GM23248 (cell line): ENCODE results near the gene LDHAL6A. TPM values are rescaled to one million over a fixed set of nuclear protein-coding genes. Genes with fewer than 3 reads are reported as not detected.

ENCODE experiments used
- DNase-seq: peaks from one replicate; pipeline ENCODE4 v3.0.0-alpha.2; 2015
- H2AFZ ChIP-seq: fragments of 200-600 bp; sonication (generic); 2 replicates; pipeline ENCODE4 v1.6.1; 2016; ENCODE audit warnings: antibody characterized with exemption
- H3F3A ChIP-seq: fragments of 200-600 bp; sonication (generic); 2 replicates; pipeline ENCODE4 v1.6.1; 2016; ENCODE audit warnings: mild to moderate bottlenecking, antibody characterized with exemption, mixed run types; ENCODE audit not compliant: insufficient read depth
- H3K27ac ChIP-seq: fragments of 200-600 bp; sonication (generic); 2 replicates; pipeline ENCODE4 v1.5.1; 2016; ENCODE audit warnings: mild to moderate bottlenecking
- H3K27me3 ChIP-seq: fragments of 200-600 bp; sonication (generic); replicated peaks from 2 replicates; pipeline ENCODE4 v1.6.1; 2016; ENCODE audit warnings: mild to moderate bottlenecking; ENCODE audit not compliant: insufficient read depth
- H3K36me3 ChIP-seq: fragments of 200-600 bp; sonication (generic); 2 replicates; pipeline ENCODE4 v1.6.1; 2016; ENCODE audit warnings: low read depth, mild to moderate bottlenecking
- H3K4me1 ChIP-seq: fragments of 200-600 bp; sonication (generic); 2 replicates; pipeline ENCODE4 v1.6.1; 2016; ENCODE audit warnings: mild to moderate bottlenecking; ENCODE audit not compliant: insufficient read depth
- H3K4me2 ChIP-seq: fragments of 200-600 bp; sonication (generic); one replicate; pipeline ENCODE4 v1.6.1; 2016; ENCODE audit warnings: mild to moderate bottlenecking; ENCODE audit not compliant: unreplicated experiment
- H3K4me3 ChIP-seq: fragments of 200-600 bp; sonication (generic); 2 replicates; pipeline ENCODE4 v1.5.1; 2016; ENCODE audit warnings: mild to moderate bottlenecking
- H3K79me2 ChIP-seq: fragments of 200-600 bp; sonication (generic); 2 replicates; pipeline ENCODE4 v1.6.1; 2016; ENCODE audit warnings: mild to moderate bottlenecking; ENCODE audit not compliant: insufficient read depth
- H3K9ac ChIP-seq: fragments of 200-600 bp; sonication (generic); 2 replicates; pipeline ENCODE4 v1.6.1; 2016; ENCODE audit warnings: mild to moderate bottlenecking
- H3K9me2 ChIP-seq: fragments of 200-600 bp; sonication (generic); 2 replicates; pipeline ENCODE4 v1.6.1; 2016; ENCODE audit warnings: mixed run types, mild to moderate bottlenecking, moderate library complexity; ENCODE audit not compliant: insufficient read depth
- H3K9me3 ChIP-seq: fragments of 200-600 bp; sonication (generic); one replicate; pipeline ENCODE4 v1.6.1; 2017; ENCODE audit warnings: low read depth
- H4K20me1 ChIP-seq: fragments of 200-600 bp; sonication (generic); 2 replicates; pipeline ENCODE4 v1.6.0; 2016; ENCODE audit not compliant: insufficient read depth
- EZH2 ChIP-seq: fragments of 200-600 bp; sonication (generic); IDR thresholded peaks from 2 replicates; pipeline ENCODE4 v1.6.1; 2018; ENCODE audit warnings: antibody characterized with exemption, mild to moderate bottlenecking; ENCODE audit not compliant: insufficient read depth, poor library complexity, severe bottlenecking
- EZH2phosphoT487 ChIP-seq: fragments of 200-600 bp; sonication (generic); IDR thresholded peaks from 2 replicates; pipeline ENCODE4 v1.6.1; 2018; ENCODE audit warnings: antibody characterized with exemption, moderate library complexity, mild to moderate bottlenecking, low read depth; ENCODE audit not compliant: insufficient read depth
- WGBS, 2 experiments: methylation state at CpG; one replicate each; pipeline ENCODE4 v1.1.6; 2015 to 2017; ENCODE audit warnings: low lambda C conversion rate in 2 of 2, low coverage in 1 of 2; ENCODE audit errors: missing lambda C conversion rate in 2 of 2; 5-methylcytosine and 5-hydroxymethylcytosine counted together
- in situ Hi-C: fragments of 300-500 bp; cut with MboI; formaldehyde crosslinking; loops from 2 replicates; pipeline ENCODE4 v1.15.0; 2020
- polyA plus RNA-seq: library from polyadenylated mRNA; unstranded; fragments of >200 nt; fragmentation: Nextera tagmentation; extraction: Ambion mirVana; gene quantifications from 2 replicates; pipeline ENCODE4 v1.2.1, GENCODE V29; 2016
- total RNA-seq: library from RNA; depleted of rRNA; stranded (reverse); fragments of >200 nt; shearing (Covaris generic); gene quantifications from 2 replicates; pipeline ENCODE4 v1.2.3, GENCODE V29; 2014

The LDHAL6A gene
- total and polyA plus RNA-seq, 2 experiments from 2014 or later, result 0.09 TPM; not detected in 1

DNA sequence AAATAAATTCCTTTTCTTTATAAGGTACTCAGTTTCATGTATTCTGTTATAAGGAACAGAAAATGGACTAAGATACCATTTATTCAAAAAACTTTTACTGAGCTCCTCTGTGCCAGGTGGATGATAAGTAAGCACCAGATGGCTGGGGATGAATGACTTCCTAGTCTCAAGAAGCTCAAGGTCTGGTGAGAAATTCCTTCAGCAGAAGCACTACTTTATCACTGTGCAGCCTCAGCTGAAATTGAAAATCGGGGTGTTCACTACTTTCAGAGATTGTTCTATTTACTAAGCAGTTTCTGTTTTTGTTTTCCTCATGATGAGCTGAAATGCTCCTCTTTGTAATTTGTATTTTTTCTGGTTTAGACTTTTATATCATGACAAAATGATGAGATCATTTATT lies 7.8 kb downstream of the LDHAL6A start:
- in situ Hi-C loops, result no loop called here
- Histone ChIP-seq H3K4me2 (no peak overlapping the region), H3F3A (no peaks in the 10 kb centered on the region), H3K27me3 (no peaks in the 10 kb centered on the region), H3K27ac (no peak overlapping the region), H3K79me2 (no peaks in the 10 kb centered on the region), H3K9me2 (no peaks in the 10 kb centered on the region), H4K20me1 (no peaks in the 10 kb centered on the region; the same call in 1 of the 2 replicates), H3K4me3 (no peak overlapping the region), H3K9me3 (no peaks in the 10 kb centered on the region), H2AFZ (no peak overlapping the region), H3K4me1 (no peaks in the 10 kb centered on the region), H3K9ac (no peak overlapping the region), H3K36me3 (no peaks in the 10 kb centered on the region)
- TF ChIP-seq EZH2, result no peak
- no peak for TF ChIP-seq EZH2phosphoT487
- WGBS, 2 experiments, result 39 to 60% methylated on average over 1 of the region's 1 CpG
- DNase-seq, result no peak

DNA sequence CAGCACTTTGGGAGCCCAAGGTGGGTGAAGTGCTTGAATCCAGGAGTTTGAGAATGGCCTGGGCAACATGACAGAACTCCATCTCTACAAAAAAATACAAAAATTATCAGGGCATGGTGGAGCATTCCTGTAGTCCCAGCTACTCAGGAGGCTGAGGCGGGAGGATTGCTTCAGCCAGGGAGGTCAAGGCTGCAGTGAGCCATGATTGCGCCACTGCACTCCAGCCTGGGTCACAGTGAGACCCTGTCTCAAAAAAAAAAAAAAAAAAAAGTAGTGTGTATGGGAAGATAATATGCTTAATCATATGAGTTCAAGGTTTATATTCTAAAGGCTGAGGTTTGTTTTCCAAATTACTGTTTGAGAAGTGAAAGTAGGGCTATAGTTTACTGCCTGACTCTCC lies 10.7 kb downstream of the LDHAL6A start:
- no peaks in the 10 kb centered on the region for H3K36me3 ChIP-seq
- no peaks in the 10 kb centered on the region for H3F3A ChIP-seq
- DNase-seq, result no peak
- H3K4me1 ChIP-seq, result no peaks in the 10 kb centered on the region
- H3K9me2 ChIP-seq, result no peaks in the 10 kb centered on the region
- no peaks in the 10 kb centered on the region for H3K9me3 ChIP-seq
- WGBS, 2 experiments, result 100% methylated on average over 2 of the region's 2 CpGs
- H3K27me3 ChIP-seq, result no peaks in the 10 kb centered on the region
- H4K20me1 ChIP-seq, result no peaks in the 10 kb centered on the region
- no peaks in the 10 kb centered on the region for H3K79me2 ChIP-seq
- in situ Hi-C loops, result no loop called here
- H3K4me3 ChIP-seq, result no peak overlapping the region
- H3K27ac ChIP-seq, result no peak overlapping the region
- TF ChIP-seq EZH2 (no peak), EZH2phosphoT487 (no peak)
- no peak overlapping the region for H2AFZ ChIP-seq
- no peak overlapping the region for H3K4me2 ChIP-seq
- H3K9ac ChIP-seq, result no peak overlapping the region

DNA sequence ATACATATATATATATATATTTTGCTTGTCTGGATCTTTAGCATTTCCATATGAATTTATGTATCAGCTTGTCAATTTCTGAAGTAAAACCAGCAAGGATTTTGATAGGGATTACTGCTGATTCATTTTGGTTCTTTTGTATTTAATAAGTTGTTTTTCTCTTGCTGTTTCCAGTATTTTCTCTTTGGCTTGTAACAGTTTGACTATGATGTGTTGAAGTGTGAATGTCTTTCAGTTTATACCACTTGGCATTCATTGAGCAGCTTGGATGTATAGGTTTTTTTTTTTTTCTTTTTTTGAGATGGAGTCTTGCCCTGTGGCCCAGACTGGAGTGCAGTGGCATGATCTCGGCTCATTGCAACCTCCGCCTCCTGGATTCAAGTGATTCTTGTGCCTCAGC lies 12.4 kb downstream of the LDHAL6A start:
- Histone ChIP-seq H2AFZ (no peak overlapping the region), H3K4me1 (no peaks in the 10 kb centered on the region), H3K27me3 (no peaks in the 10 kb centered on the region), H3K4me2 (no peak overlapping the region), H3K9ac (no peak overlapping the region), H3K9me2 (no peaks in the 10 kb centered on the region), H3F3A (no peaks in the 10 kb centered on the region), H3K79me2 (no peaks in the 10 kb centered on the region), H3K27ac (no peak overlapping the region), H3K36me3 (no peaks in the 10 kb centered on the region), H3K4me3 (no peak overlapping the region), H3K9me3 (no peaks in the 10 kb centered on the region), H4K20me1 (no peaks in the 10 kb centered on the region)
- TF ChIP-seq EZH2phosphoT487 (no peak), EZH2 (no peak)
- DNase-seq, result no peak
- WGBS, 2 experiments, result 100% methylated on average over 2 of the region's 2 CpGs
- in situ Hi-C loops, result no loop called here

DNA sequence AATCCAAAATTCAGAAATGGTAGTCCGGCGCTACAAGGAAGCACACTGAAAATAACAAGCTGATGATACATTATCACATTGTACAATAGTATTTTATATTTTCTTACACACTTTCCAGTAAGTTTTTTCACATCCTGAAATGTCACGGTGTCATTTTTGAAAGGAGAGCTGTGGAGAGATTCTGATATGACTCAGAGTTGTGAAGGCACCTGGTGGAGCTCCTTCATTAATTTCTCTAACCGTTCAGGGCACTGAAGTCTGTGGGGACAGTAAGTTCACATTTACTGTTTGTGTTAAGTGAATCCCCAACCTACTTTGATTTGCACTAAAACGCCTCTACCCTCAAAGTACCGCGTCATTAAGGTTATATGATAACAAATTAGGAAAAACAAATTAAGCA lies 13.3 kb downstream of the LDHAL6A start:
- no peaks in the 10 kb centered on the region for H3K9me2 ChIP-seq
- H3K79me2 ChIP-seq, result no peaks in the 10 kb centered on the region
- H3K27ac ChIP-seq, result no peak overlapping the region
- no peaks in the 10 kb centered on the region; the same call in 1 of the 2 replicates for H3K36me3 ChIP-seq
- no peaks in the 10 kb centered on the region for H4K20me1 ChIP-seq
- H3K4me3 ChIP-seq, result no peak overlapping the region
- TF ChIP-seq EZH2, result no peak
- TF ChIP-seq EZH2phosphoT487, result no peak
- H3K9me3 ChIP-seq, result no peaks in the 10 kb centered on the region
- DNase-seq, result no peak
- in situ Hi-C loops, result no loop called here
- no peaks in the 10 kb centered on the region for H3K4me1 ChIP-seq
- no peak overlapping the region for H3K9ac ChIP-seq
- H2AFZ ChIP-seq, result no peak overlapping the region
- no peak overlapping the region for H3K4me2 ChIP-seq
- H3K27me3 ChIP-seq, result no peaks in the 10 kb centered on the region
- no peaks in the 10 kb centered on the region for H3F3A ChIP-seq
- WGBS, 2 experiments, result 83% methylated on average over 7 of the region's 7 CpGs

DNA sequence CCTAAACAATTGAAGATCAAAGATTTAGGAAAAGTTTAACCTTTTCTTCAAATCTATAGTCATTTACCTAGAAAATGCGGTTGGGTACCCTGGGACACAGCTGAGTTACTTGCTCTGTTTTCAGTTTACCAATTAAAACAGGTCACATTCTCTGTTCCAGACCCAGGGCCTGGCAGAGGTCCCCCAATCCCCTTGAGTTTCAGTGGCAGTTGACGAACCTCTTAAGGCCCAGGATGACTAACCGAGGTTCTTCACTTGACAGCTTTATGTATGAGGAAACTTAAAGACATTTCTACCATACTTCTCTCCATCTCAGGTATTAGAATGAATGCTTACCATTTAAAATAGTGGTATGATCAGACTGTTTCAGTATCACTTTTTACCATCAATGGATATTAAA lies 16.3 kb downstream of the LDHAL6A start:
- TF ChIP-seq EZH2phosphoT487, result no peak
- no peak for TF ChIP-seq EZH2

More for the DNA sequence above, 16.3 kb downstream of the LDHAL6A start:
- Histone ChIP-seq H3K79me2 (no peaks in the 10 kb centered on the region), H3K36me3 (peaks cover 9% of the 10 kb centered on the region; the same call in 1 of the 2 replicates), H3F3A (no peaks in the 10 kb centered on the region), H3K27me3 (no peaks in the 10 kb centered on the region), H3K27ac (no peak overlapping the region), H3K9ac (no peak overlapping the region), H4K20me1 (no peaks in the 10 kb centered on the region), H3K9me2 (no peaks in the 10 kb centered on the region), H3K9me3 (no peaks in the 10 kb centered on the region), H3K4me1 (no peaks in the 10 kb centered on the region), H3K4me3 (no peak overlapping the region), H2AFZ (no peak overlapping the region), H3K4me2 (no peak overlapping the region)
- DNase-seq, result no peak
- WGBS, 2 experiments, result 95 to 100% methylated on average over 3 of the region's 3 CpGs
- in situ Hi-C loops, result no loop called here
